Endometrial microvascular endothelial cells (primary cell): ENCODE measurements around the gene CXCL12. TPM values are rescaled to one million over a fixed set of nuclear protein-coding genes. Genes with fewer than 3 reads are reported as not detected.

Source experiments
- in situ Hi-C: cut with HindIII; loops from 2 replicates; pipeline ENCODE4 v1.10.0; 2017; ENCODE audit warnings: low sequenced_read_pairs, low pct_unique_long_range_greater_than_20kb; ENCODE audit errors: inconsistent ontology term
- total RNA-seq: library from RNA; depleted of rRNA; stranded (reverse); fragments of >200 nt; gene quantifications from one replicate; pipeline ENCODE4 v1.2.3, GENCODE V29; 2015; ENCODE audit errors: inconsistent ontology term

CXCL12 gene
- total RNA-seq, 1 donor from 2014 or later: 0.09 TPM

GRCh38 chr10:44389150-44389549 lies 4.3 kb upstream of the CXCL12 start:
- in situ Hi-C loops: no loop called here

- in situ Hi-C loops: no loop called here
These were observed 3.7 kb upstream of the CXCL12 start for GRCh38 chr10:44388641-44389040.

- in situ Hi-C loops: no loop called here
These were observed 3.0 kb upstream of the CXCL12 start for GRCh38 chr10:44387853-44388251.

- in situ Hi-C loops: no loop called here
These were observed 1.7 kb upstream of the CXCL12 start for GRCh38 chr10:44386546-44387052.

GRCh38 chr10:44385696-44386441 lies 972 bp upstream of the CXCL12 start:
- in situ Hi-C loops: no loop called here

- in situ Hi-C loops: no loop called here
These were observed 284 bp downstream of the CXCL12 start for GRCh38 chr10:44384601-44385025.

GRCh38 chr10:44383749-44384600 lies 922 bp downstream of the CXCL12 start:
- in situ Hi-C loops: no loop called here

GRCh38 chr10:44382981-44383748 lies 1.7 kb downstream of the CXCL12 start:
- in situ Hi-C loops: no loop called here

- in situ Hi-C loops: no loop called here
These were observed 2.6 kb downstream of the CXCL12 start for GRCh38 chr10:44382131-44382858.

- in situ Hi-C loops: no loop called here
These were observed 3.9 kb downstream of the CXCL12 start for GRCh38 chr10:44380829-44381600.

- in situ Hi-C loops: no loop called here
These were observed 5.0 kb downstream of the CXCL12 start for GRCh38 chr10:44379907-44380306.

GRCh38 chr10:44378626-44379025 lies 6.3 kb downstream of the CXCL12 start:
- in situ Hi-C loops: no loop called here

- in situ Hi-C loops: no loop called here
These were observed 7.1 kb downstream of the CXCL12 start for GRCh38 chr10:44377651-44378310.

- in situ Hi-C loops: no loop called here
These were observed 8.3 kb downstream of the CXCL12 start for GRCh38 chr10:44376472-44377099.

- in situ Hi-C loops: no loop called here
These were observed 10.7 kb downstream of the CXCL12 start for GRCh38 chr10:44374155-44374554.

GRCh38 chr10:44373341-44373995 lies 11.4 kb downstream of the CXCL12 start:
- in situ Hi-C loops: no loop called here
